SK-N-MC (cell line): Measurements from ENCODE around the gene SRD5A3.

ENCODE experiments used
- EZH2 ChIP-seq: fragments of 200-600 bp; sonication (generic); IDR thresholded peaks from one replicate; pipeline ENCODE4 v1.6.1; 2017; ENCODE audit warnings: antibody characterized with exemption
- FOXP2 ChIP-seq: optimal IDR thresholded peaks from 2 replicates; pipeline ENCODE3; 2011; ENCODE audit warnings: mild to moderate bottlenecking, moderate library complexity; ENCODE audit not compliant: insufficient read depth; ENCODE audit errors: extremely low read length, control extremely low read depth
- POLR2AphosphoS5 ChIP-seq: IDR thresholded peaks from 2 replicates; pipeline ENCODE4 v1.6.1; 2012; ENCODE audit warnings: mild to moderate bottlenecking, low read depth, low read length, borderline replicate concordance

GRCh38 chr4:55343887-55344286 lies 2.2 kb upstream of the SRD5A3 start:
- no peak for TF ChIP-seq POLR2AphosphoS5
- no peak for TF ChIP-seq EZH2
- TF ChIP-seq FOXP2 = no peak
